GM12891 (cell line): ENCODE results near the gene SMARCD2.

ENCODE experiments used
- PAX5 ChIP-seq: IDR thresholded peaks from 2 replicates; pipeline ENCODE4 v1.6.1; 2011; ENCODE audit warnings: low read length, moderate library complexity, mild to moderate bottlenecking; ENCODE audit not compliant: insufficient read depth, severe bottlenecking
- POLR2A ChIP-seq: IDR thresholded peaks from 2 replicates; pipeline ENCODE4 v1.6.1; 2011; ENCODE audit warnings: low read depth, low read length, control low read depth
- POLR2AphosphoS5 ChIP-seq: IDR thresholded peaks from 2 replicates; pipeline ENCODE4 v1.6.1; 2011; ENCODE audit warnings: low read depth, low read length, control low read depth

DNA sequence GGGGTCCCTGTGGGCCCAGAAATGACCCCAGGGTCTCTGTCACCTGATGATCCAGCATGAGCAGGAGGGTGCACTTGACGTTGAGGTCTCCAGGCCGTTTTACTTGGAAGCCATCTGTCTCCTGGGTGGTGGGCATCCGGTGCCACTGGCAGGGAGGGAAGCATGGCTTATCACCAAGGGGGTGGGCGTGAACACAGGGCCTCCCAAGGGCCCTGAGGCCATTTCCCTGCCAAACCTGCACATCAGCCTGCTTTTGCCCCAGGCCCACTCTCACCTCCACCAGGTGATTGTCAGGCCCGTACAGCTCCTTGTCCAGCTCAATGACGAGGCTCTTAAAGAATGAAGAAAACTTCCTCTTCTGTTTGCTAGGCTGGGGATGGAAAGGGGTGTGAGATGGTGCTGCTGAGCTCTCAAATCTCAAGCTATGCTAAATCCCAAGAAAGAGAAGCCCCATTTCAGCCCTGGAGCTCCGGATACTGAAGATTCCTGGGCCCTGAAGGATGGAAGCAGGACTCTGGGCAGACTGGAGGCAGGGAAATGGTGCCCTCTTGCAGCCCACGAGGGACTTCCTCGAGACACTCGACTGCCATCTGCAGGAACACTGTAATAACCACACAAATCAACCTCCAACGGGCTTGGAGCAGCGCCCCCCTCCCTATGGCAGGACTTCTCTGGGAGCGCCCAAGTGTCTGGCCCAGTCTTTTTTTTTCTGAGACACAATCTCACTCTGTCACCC is 7.9 kb downstream of the SMARCD2 start:
- no peak for TF ChIP-seq POLR2A
- TF ChIP-seq PAX5: no peak
- peak; percentile 59 for TF ChIP-seq POLR2AphosphoS5
